Ishikawa (cell line): ENCODE measurements around the gene THRAP3.

Experiments used
- EGR1 ChIP-seq: IDR thresholded peaks from 2 replicates; pipeline ENCODE4 v1.6.1; 2012
- FOXM1 ChIP-seq: IDR thresholded peaks from 2 replicates; pipeline ENCODE4 v1.6.1; 2012; ENCODE audit warnings: low read depth, borderline replicate concordance
- RAD21 ChIP-seq: IDR thresholded peaks from 2 replicates; pipeline ENCODE4 v1.6.1; 2012; ENCODE audit warnings: low read depth
- REST ChIP-seq: IDR thresholded peaks from 2 replicates; pipeline ENCODE4 v1.6.1; 2012; ENCODE audit warnings: low read depth, mild to moderate bottlenecking
- YY1 ChIP-seq: IDR thresholded peaks from 2 replicates; pipeline ENCODE4 v1.6.1; 2012; ENCODE audit warnings: low read depth

DNA sequence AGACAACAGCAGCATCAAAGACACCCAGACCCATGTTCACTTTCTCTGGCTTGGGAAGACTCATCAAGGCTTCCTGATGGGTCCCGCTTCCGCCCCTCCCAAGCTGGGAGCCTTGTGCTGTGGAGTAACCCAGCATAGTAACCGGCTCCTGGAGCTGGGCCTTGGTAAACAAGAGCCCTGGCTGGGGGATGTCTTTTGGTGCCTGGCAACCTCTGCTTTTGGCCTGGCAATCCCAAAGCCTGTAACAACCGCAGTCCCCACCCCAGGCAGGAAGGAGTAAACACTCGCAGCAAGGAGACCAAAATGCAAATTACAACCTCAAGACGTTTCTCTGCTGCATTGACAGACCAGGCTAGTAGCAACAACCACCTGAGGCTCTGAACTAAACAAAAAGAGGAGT is 16.9 kb upstream of the THRAP3 start:
- TF ChIP-seq EGR1 (no peak), FOXM1 (no peak), RAD21 (no peak), REST (no peak), YY1 (no peak)
